Measurements from ENCODE around the gene ZNF747.

Gene ZNF747

DNA sequence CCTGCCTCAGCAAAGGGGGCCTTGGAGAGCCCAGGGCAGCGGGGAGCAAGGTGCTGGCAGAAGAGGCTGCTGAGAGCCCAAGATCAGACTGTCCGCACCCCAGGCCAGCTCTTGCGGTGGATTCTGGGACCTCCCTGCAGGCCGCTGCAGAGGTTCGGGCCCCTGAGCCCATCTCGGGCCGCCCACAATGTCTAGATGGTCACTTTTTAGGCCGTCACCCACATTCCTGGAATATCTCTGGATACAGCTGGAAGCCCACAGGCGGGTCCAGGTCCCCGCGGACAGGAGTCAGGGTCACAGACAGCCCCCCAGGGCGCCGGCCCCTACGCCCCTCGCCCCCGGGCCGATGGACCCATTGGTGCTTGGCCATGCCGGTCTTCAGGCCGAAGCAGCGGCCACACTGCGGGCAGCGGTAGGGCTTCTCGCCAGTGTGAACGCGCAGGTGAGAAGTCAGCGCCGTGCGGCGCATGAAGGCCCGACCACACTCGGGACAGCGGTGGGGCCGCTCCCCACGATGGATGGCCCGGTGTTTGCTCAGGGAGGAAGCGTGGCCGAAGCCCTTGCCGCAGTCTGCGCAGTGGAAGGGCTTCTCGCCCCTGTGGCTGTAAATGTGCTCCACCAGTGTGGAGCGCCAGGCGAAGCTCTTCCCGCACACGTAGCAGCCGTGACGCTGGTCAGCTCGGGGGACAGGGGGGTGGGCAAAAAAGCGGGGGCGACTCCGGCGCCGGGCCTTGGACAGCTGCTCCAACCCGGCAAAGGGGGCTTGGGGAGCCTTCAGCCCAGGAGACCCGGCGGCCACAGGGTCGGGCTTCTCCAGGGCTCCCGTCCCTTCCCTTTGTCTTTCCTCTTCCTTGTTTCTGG, 2.1 kb downstream of the ZNF747 start:
- TF ChIP-seq, protein P1, sequence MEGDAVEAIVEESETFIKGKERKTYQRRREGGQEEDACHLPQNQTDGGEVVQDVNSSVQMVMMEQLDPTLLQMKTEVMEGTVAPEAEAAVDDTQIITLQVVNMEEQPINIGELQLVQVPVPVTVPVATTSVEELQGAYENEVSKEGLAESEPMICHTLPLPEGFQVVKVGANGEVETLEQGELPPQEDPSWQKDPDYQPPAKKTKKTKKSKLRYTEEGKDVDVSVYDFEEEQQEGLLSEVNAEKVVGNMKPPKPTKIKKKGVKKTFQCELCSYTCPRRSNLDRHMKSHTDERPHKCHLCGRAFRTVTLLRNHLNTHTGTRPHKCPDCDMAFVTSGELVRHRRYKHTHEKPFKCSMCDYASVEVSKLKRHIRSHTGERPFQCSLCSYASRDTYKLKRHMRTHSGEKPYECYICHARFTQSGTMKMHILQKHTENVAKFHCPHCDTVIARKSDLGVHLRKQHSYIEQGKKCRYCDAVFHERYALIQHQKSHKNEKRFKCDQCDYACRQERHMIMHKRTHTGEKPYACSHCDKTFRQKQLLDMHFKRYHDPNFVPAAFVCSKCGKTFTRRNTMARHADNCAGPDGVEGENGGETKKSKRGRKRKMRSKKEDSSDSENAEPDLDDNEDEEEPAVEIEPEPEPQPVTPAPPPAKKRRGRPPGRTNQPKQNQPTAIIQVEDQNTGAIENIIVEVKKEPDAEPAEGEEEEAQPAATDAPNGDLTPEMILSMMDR (IDR thresholded peaks at IDR 0.05), result no peak

DNA sequence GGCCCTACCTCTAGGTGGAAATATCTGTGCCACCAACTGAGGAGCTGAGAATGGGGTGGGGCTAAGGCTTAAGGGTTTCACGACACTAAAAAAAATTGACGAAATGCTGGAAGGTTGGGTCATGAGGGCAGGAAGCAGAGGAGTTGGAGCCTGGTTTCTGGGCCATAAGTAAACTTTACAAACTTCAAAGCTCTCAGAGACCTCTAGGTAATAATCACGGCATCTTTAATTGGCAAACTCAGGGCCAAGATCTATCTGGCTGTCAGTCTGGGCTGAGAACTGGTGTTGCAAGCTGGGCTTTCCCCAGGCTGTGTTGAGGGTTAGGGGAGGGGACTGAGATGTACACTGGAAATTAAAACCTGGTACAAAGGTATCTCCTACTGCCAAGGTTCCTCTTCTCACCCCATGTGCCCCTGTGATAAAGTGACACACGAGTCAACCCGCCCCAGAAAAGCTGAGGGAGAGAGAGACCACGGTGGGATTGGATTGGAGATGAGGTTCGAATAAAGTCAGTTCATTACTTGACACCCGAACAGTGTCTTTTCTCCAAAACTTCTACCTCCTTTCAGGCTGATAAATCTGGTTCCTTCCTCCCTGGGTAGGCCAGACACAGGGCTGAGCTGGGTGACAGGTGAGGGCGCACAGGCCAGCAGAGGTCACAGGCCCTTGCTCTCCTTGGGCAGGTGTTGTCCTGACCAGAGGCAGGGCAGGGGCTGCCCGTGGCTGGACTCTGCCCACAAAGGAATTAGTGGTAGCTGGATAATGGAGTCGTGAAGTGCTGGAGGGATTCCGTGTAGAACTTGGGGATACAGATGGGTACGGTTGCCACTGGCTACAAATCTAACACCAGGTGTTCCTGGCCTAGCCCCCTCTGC, 4.3 kb downstream of the ZNF747 start:
- TF ChIP-seq, protein P1 (IDR thresholded peaks at IDR 0.05), result no peak

DNA sequence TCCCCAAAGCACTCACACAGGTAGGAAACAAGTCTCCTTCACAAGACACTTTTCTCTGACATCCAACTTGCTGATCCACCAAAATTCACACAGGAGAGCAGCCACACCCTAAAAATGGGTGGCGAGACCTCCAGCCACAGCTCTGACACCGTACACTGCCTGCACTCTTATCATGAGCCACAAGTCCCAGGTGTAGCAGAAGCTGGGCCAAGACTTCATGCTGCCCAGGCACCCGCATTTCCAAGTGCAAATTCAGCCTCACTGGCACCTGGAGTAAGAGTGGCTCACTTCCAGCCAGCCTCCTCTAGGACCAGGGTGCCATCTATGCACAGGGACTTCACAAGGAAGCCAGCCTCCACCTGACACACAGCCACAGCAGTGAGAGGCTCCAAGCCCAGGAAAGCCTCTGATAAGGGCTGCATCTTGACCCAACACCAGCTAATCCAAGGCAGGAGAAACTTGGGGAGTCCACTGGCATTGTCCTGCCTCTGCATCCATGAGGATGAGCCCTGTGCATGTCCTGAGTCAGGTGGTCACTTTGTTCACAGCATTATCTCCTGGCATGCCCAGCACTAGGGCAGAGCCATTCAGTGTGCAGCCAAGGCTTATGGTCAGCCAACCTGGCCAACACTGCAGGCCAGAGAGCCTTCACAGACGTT, 5.7 kb downstream of the ZNF747 start:
- TF ChIP-seq, protein P1 (IDR thresholded peaks at IDR 0.05), result no peak

DNA sequence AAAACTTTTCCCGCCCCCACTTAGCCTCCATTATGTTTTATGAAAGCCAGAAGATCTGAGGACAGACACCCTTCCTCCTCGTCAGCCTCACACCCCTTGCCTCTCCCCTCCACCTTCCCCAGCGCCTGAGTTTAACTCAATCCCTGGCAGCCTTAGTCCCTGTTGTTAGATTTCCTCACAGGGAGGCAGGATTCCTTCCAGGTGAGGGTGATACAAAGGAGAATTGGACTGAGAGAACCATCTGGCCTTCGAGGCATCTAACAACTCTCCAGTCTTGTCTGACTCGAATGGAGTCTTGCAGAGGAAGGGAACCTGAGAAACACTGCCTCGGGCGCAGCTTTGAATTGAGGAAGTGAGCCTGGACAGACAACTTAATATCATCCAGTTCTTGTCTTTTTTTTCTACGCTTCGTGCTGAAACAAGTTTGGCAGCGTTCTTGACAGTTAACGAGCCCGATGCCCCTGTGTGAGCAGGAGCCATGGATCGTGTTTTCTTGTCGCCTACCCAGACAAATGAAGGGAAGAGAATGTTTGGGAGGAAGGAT, 7.0 kb downstream of the ZNF747 start:
- TF ChIP-seq, protein P1 (IDR thresholded peaks at IDR 0.05), result no peak

DNA sequence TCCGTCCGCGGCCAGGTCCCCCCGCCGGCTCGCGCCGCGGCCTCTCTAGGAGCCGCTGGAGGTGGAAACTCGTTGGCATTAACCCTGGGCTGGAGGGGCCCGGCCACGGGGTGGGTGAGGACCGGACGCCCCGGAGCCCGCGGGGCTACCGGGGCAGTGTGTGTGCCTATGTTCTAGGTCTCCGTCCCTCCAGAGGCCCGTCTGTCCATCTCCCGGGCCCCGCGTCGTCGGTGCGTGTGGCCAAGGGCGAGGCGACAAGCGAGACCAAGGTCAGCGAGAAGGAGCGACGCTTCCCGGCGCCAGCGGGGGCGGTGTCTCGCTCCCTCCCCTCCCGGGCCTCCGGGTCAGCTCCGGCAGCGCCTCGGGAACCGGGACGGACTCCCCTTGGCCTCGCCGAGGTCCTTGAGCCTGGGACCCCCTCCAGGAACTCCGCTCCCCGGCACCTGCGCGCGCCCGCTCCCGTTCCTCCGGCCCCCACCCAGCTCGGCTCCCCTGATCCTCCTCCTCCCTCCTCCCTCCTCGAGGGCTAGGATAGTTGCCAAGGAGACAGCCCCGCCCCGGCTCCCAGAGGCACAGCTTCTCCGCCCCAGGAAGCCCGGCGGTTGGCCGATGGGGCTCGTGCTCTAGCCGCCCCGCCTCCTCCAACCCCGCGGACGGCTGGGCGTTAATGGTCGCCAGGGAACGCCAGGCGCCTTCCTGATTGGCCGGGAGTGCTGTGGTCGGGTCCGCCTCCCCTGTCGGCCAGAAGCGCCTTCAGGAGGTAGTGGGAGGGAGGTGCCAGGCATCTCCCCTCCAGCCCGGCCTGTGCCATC, 7.6 kb downstream of the ZNF747 start:
- TF ChIP-seq, protein P1 (IDR thresholded peaks at IDR 0.05), result no peak

DNA sequence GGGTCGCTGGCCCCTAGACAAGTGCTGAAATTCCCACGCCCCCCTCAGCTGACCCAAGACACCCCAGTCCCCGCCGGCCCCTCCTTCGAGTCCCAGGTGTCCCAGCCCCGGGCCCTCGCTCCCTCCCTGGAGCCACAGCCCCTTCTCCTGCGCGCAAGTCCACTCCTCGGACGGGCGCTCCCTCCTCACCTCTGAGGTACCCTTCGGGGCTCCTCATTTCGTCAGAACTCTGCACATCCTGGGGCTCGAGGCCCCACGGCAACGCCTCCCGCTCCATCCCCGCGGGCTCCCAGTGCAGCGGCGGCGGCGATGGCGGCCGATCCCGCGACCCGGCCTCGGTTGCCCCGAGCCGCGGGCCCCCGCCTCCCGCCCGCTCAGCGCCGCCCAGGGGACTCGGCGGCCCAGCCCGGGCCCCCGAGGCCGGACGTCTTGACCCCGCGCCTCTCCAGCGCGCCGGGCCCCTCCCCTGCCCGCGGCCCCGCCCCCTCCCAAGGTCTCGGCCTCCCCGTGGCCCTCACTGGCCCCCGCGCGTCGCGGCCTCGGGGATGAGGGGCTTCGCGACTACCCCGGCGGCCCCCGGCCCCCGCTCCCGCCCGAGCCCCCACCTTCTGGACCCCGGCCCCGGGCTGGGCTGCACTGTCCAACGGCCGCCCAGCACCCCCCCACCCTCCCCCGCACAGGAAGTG, 8.4 kb downstream of the ZNF747 start, which contains the start of gene ZNF768:
TSS of gene ZNF768 (minus strand) at position 430 of the 686 bp plus-strand sequence. CDS start at position 277, 153 bp downstream.
- TF ChIP-seq, protein P1 (IDR thresholded peaks at IDR 0.05), result no peak

Measured in LNCAP (cell line).